Transverse colon (tissue), 3 donors: ENCODE results near the gene NCK2.

Source experiments
- CTCF ChIP-seq, 5 experiments: fragments of 200-600 bp in 3 of 5; fragments of 450-650 bp in 2 of 5; sonication (generic) in 3 of 5; IDR thresholded peaks; 1 replicate in 2 of 5; 2 replicates in 3 of 5; pipeline ENCODE4 v1.5.1; 2016 to 2017; ENCODE audit warnings: antibody characterized with exemption in 5 of 5, inconsistent platforms in 3 of 5, mild to moderate bottlenecking in 2 of 5, moderate library complexity in 1 of 5
- POLR2A ChIP-seq: fragments of 450-650 bp; IDR thresholded peaks from one replicate; pipeline ENCODE4 v1.6.1; 2016; ENCODE audit warnings: antibody characterized with exemption, mild to moderate bottlenecking, moderate library complexity

- TF ChIP-seq POLR2A (no peak), CTCF (IDR thresholded peaks at IDR 0.05) (no peak)
Measured at GRCh38 chr2:105895990-105896764, 151.5 kb downstream of the NCK2 start.
